Measurements from ENCODE around the gene GOLPH3.

The GOLPH3 gene

GRCh38 chr5:32109236-32109635 is 64.9 kb downstream of the GOLPH3 start:
- H3K9ac ChIP-seq (ENCODE audit: low read depth, low read length, poor library complexity, severe bottlenecking) = no peak overlapping the region
- no peaks in the 10 kb centered on the region for H4K20me1 ChIP-seq (ENCODE audit: insufficient read depth, low read length, poor library complexity, severe bottlenecking)
- no peak overlapping the region for H3K4me2 ChIP-seq (ENCODE audit: low read depth, low read length, poor library complexity, severe bottlenecking)
- no peaks in the 10 kb centered on the region for H3K79me2 ChIP-seq (ENCODE audit: insufficient read depth, low read length)
- no peaks in the 10 kb centered on the region for H3F3A ChIP-seq (ENCODE audit: low read depth)
- peaks cover 50% of the 10 kb centered on the region; the same call in 1 of the 2 replicates for H3K36me3 ChIP-seq (ENCODE audit: insufficient read depth, low read length)
- no peaks in the 10 kb centered on the region for H3K9me3 ChIP-seq (ENCODE audit: insufficient read depth, low read depth, low read length)
- H3K27me3 ChIP-seq (ENCODE audit: insufficient read depth, low read length, poor library complexity, severe bottlenecking) = no peaks in the 10 kb centered on the region
- H2AFZ ChIP-seq (ENCODE audit: low read length) = no peak overlapping the region
- H3K9me2 ChIP-seq (replicated peaks; ENCODE audit: low read depth, low read length) = no peaks in the 10 kb centered on the region
- no peak overlapping the region for H3K4me3 ChIP-seq (ENCODE audit: low read length, poor library complexity, severe bottlenecking)
- no peaks in the 10 kb centered on the region for H3K4me1 ChIP-seq (ENCODE audit: insufficient read depth, low read length, poor library complexity, severe bottlenecking)
- TF ChIP-seq EZH2phosphoT487 (IDR thresholded peaks at IDR 0.05; ENCODE audit: borderline replicate concordance) (no peak), CTCF (conservative IDR thresholded peaks at IDR 0.05; ENCODE audit: low read length) (no peak)

- Histone ChIP-seq H2AFZ (ENCODE audit: low read length) (no peak overlapping the region), H3K27me3 (ENCODE audit: insufficient read depth, low read length, poor library complexity, severe bottlenecking) (no peaks in the 10 kb centered on the region), H3K36me3 (ENCODE audit: insufficient read depth, low read length) (peaks cover 50% of the 10 kb centered on the region; the same call in 1 of the 2 replicates), H3K4me3 (ENCODE audit: low read length, poor library complexity, severe bottlenecking) (no peak overlapping the region), H4K20me1 (ENCODE audit: insufficient read depth, low read length, poor library complexity, severe bottlenecking) (no peaks in the 10 kb centered on the region), H3K9me3 (ENCODE audit: insufficient read depth, low read depth, low read length) (no peaks in the 10 kb centered on the region), H3K4me2 (ENCODE audit: low read depth, low read length, poor library complexity, severe bottlenecking) (no peak overlapping the region), H3K9ac (ENCODE audit: low read depth, low read length, poor library complexity, severe bottlenecking) (no peak overlapping the region), H3F3A (ENCODE audit: low read depth) (no peaks in the 10 kb centered on the region), H3K9me2 (replicated peaks; ENCODE audit: low read depth, low read length) (no peaks in the 10 kb centered on the region), H3K4me1 (ENCODE audit: insufficient read depth, low read length, poor library complexity, severe bottlenecking) (no peaks in the 10 kb centered on the region), H3K79me2 (ENCODE audit: insufficient read depth, low read length) (no peaks in the 10 kb centered on the region)
- TF ChIP-seq EZH2phosphoT487 (IDR thresholded peaks at IDR 0.05; ENCODE audit: borderline replicate concordance) (no peak), CTCF (conservative IDR thresholded peaks at IDR 0.05; ENCODE audit: low read length) (no peak)
Observed at GRCh38 chr5:32108167-32108566, 66.0 kb downstream of the GOLPH3 start.

- H3K9ac ChIP-seq (ENCODE audit: low read depth, low read length, poor library complexity, severe bottlenecking) = no peak overlapping the region
- no peaks in the 10 kb centered on the region for H3K9me2 ChIP-seq (replicated peaks; ENCODE audit: low read depth, low read length)
- no peak overlapping the region for H3K4me3 ChIP-seq (ENCODE audit: low read length, poor library complexity, severe bottlenecking)
- no peaks in the 10 kb centered on the region for H4K20me1 ChIP-seq (ENCODE audit: insufficient read depth, low read length, poor library complexity, severe bottlenecking)
- H3F3A ChIP-seq (ENCODE audit: low read depth) = no peaks in the 10 kb centered on the region
- peaks cover 46% of the 10 kb centered on the region; the same call in 1 of the 2 replicates for H3K36me3 ChIP-seq (ENCODE audit: insufficient read depth, low read length)
- no peaks in the 10 kb centered on the region for H3K27me3 ChIP-seq (ENCODE audit: insufficient read depth, low read length, poor library complexity, severe bottlenecking)
- TF ChIP-seq EZH2phosphoT487 (IDR thresholded peaks at IDR 0.05; ENCODE audit: borderline replicate concordance) (no peak), CTCF (conservative IDR thresholded peaks at IDR 0.05; ENCODE audit: low read length) (no peak)
- H3K4me2 ChIP-seq (ENCODE audit: low read depth, low read length, poor library complexity, severe bottlenecking) = no peak overlapping the region
- no peak overlapping the region for H2AFZ ChIP-seq (ENCODE audit: low read length)
- H3K79me2 ChIP-seq (ENCODE audit: insufficient read depth, low read length) = no peaks in the 10 kb centered on the region
- no peaks in the 10 kb centered on the region for H3K4me1 ChIP-seq (ENCODE audit: insufficient read depth, low read length, poor library complexity, severe bottlenecking)
- no peaks in the 10 kb centered on the region for H3K9me3 ChIP-seq (ENCODE audit: insufficient read depth, low read depth, low read length)
Observed at GRCh38 chr5:32107291-32107690, 66.8 kb downstream of the GOLPH3 start.

Measured in Loucy (cell line).